GM18508 (cell line): ENCODE measurements around the gene CCDC69.

ENCODE experiments used
- ATAC-seq: cut with Tn5 transposase; IDR thresholded peaks from one replicate; pipeline ENCODE4 v1.9.1; 2021; ENCODE audit warnings: moderate number of reproducible peaks; ENCODE audit not compliant: insufficient read depth, unreplicated experiment

CCDC69 gene

GRCh38 chr5:151224372-151224771 lies 480 bp upstream of the CCDC69 start:
- ATAC-seq: no peak

GRCh38 chr5:151222790-151223446 lies 974 bp downstream of the CCDC69 start:
- no peak for ATAC-seq

GRCh38 chr5:151222054-151222789 lies 1.7 kb downstream of the CCDC69 start:
- no peak for ATAC-seq

GRCh38 chr5:151221574-151221973 lies 2.3 kb downstream of the CCDC69 start:
- ATAC-seq: no peak

GRCh38 chr5:151219789-151220188 lies 4.1 kb downstream of the CCDC69 start:
- no peak for ATAC-seq

- no peak for ATAC-seq
Observed at GRCh38 chr5:151219138-151219537, 4.8 kb downstream of the CCDC69 start.

- ATAC-seq: no peak
Observed at GRCh38 chr5:151218177-151218576, 5.7 kb downstream of the CCDC69 start.

- ATAC-seq: no peak
Observed at GRCh38 chr5:151216781-151217180, 7.1 kb downstream of the CCDC69 start.

- ATAC-seq: no peak
Observed at GRCh38 chr5:151215546-151215880, 8.4 kb downstream of the CCDC69 start.

- peak; percentile 35 for ATAC-seq
Observed at GRCh38 chr5:151214614-151215545, 9.0 kb downstream of the CCDC69 start.

- peak; percentile 62 for ATAC-seq
Observed at GRCh38 chr5:151213803-151214613, 9.9 kb downstream of the CCDC69 start.

GRCh38 chr5:151212406-151212798 lies 11.5 kb downstream of the CCDC69 start:
- ATAC-seq: no peak

- no peak for ATAC-seq
Observed at GRCh38 chr5:151208481-151208914, 15.4 kb downstream of the CCDC69 start.

- no peak for ATAC-seq
Observed at GRCh38 chr5:151205411-151205810, 18.5 kb downstream of the CCDC69 start.

- ATAC-seq: no peak
Observed at GRCh38 chr5:151204051-151204450, 19.8 kb downstream of the CCDC69 start.

GRCh38 chr5:151202381-151203139 lies 21.3 kb downstream of the CCDC69 start:
- no peak for ATAC-seq

GRCh38 chr5:151200913-151201595 lies 22.8 kb downstream of the CCDC69 start:
- ATAC-seq: no peak

GRCh38 chr5:151199581-151200185 lies 24.2 kb downstream of the CCDC69 start:
- no peak for ATAC-seq
